ENCODE data around the gene EIF3L. TPM values are rescaled to one million over a fixed set of nuclear protein-coding genes. Genes with fewer than 3 reads are reported as not detected.

Gene EIF3L
- total RNA-seq, 1 experiment from 2014 or later, result 402 TPM

DNA sequence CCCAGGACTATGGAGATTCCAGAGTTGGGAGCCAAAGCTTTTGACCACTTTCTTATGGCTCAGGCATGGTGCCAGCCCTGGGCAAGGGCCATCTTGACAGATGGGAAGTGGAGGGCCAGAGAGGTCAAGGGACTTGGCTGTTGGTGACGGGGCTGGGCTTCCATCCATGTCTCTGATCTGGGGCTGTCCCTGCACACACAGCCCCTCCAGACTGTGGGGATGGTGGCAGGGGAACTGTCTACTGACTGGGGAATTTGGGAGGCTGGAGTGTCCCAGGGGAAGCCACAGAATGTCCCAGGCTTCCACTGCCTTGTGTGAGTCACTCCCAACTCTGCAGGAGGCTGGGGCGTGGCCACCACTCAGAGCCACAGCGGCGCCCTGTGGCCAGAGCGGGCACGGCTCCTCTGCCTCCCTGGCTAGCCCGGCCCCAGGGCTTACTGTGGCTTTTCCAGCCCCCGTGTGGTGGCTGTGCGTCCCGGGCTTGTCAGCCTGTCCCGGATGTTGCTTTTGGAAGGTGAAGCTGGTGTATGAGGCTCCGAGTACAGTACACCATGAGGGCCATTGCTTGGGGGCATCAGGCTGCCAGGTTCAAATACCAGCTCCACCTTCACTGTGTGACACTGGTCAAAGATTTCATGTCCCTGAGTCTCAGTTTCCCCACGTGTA is 84.6 kb downstream of the EIF3L start:
- TF ChIP-seq, protein P1, sequence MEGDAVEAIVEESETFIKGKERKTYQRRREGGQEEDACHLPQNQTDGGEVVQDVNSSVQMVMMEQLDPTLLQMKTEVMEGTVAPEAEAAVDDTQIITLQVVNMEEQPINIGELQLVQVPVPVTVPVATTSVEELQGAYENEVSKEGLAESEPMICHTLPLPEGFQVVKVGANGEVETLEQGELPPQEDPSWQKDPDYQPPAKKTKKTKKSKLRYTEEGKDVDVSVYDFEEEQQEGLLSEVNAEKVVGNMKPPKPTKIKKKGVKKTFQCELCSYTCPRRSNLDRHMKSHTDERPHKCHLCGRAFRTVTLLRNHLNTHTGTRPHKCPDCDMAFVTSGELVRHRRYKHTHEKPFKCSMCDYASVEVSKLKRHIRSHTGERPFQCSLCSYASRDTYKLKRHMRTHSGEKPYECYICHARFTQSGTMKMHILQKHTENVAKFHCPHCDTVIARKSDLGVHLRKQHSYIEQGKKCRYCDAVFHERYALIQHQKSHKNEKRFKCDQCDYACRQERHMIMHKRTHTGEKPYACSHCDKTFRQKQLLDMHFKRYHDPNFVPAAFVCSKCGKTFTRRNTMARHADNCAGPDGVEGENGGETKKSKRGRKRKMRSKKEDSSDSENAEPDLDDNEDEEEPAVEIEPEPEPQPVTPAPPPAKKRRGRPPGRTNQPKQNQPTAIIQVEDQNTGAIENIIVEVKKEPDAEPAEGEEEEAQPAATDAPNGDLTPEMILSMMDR (IDR thresholded peaks at IDR 0.05; ENCODE audit: unreplicated experiment), result peak; percentile 94
- Mint-ChIP-seq H3K4me1 (ENCODE audit: low read depth, unreplicated experiment) (peaks cover 17% of the 10 kb centered on the region), H3K4me3 (ENCODE audit: low read depth, unreplicated experiment) (no peak overlapping the region), H3K9me3 (ENCODE audit: low read depth, unreplicated experiment) (no peaks in the 10 kb centered on the region), H3K27me3 (ENCODE audit: unreplicated experiment) (no peaks in the 10 kb centered on the region), H3K36me3 (ENCODE audit: insufficient read depth, unreplicated experiment) (peaks cover 64% of the 10 kb centered on the region), H3K27ac (ENCODE audit: unreplicated experiment) (peak overlapping the region; percentile 63)
- CTCF ChIA-PET, result interaction anchor here (0.9 to 1.2 kb wide), 2 partner anchors 20 to 28 kb away, joined by 3 to 5 read pairs; partner anchors contain the start of genes C22orf23 and POLR2F
- DNase-seq, result peak; percentile 97
- intact Hi-C loops (cut with micrococcal nuclease; ENCODE audit: unreplicated experiment), result loop anchor here (5.0 kb wide), 1 partner anchor 37 kb away; no protein-coding TSS in a partner anchor
- BruUV-seq (replicated peaks), result no TSS peak

Small RNAs within 50 kb of the gene (microRNA-seq; reads per million reads assigned to microRNA genes)
- gene MIR659, result 2.5 reads per million

Other genes with a start within 250 kb of the EIF3L start
- gene GGA1, start 240.6 kb upstream of the EIF3L start, total RNA-seq (2022), result 89.8 and 95.3 TPM in 2 replicates
- 13.0 and 17.6 TPM in 2 replicates for gene SH3BP1, start 209.8 kb upstream of the EIF3L start, total RNA-seq (2022)
- gene PDXP, start 190.7 kb upstream of the EIF3L start, total RNA-seq (2022), result 18.4 and 21.4 TPM in 2 replicates
- gene LGALS1, start 173.8 kb upstream of the EIF3L start, total RNA-seq (2022), result 61.4 and 72.3 TPM in 2 replicates
- 23.7 and 26.8 TPM in 2 replicates for gene NOL12, start 163.1 kb upstream of the EIF3L start, total RNA-seq (2022)
- gene TRIOBP, start 152.4 kb upstream of the EIF3L start, total RNA-seq (2022), result 85.3 and 86.5 TPM in 2 replicates
- gene GCAT, start 41.5 kb upstream of the EIF3L start, total RNA-seq (2022), result 22.7 and 29.9 TPM in 2 replicates
- 0.31 TPM in 1 of 2 replicates, not detected in the other for gene GALR3, start 26.0 kb upstream of the EIF3L start, total RNA-seq (2022)
- gene ANKRD54, start 5.1 kb upstream of the EIF3L start, total RNA-seq (2022), result 23.9 and 27.1 TPM in 2 replicates
- gene MICALL1, start 56.9 kb downstream of the EIF3L start, total RNA-seq (2022), result 60.7 and 69.7 TPM in 2 replicates
- gene C22orf23, start 104.2 kb downstream of the EIF3L start, total RNA-seq (2022), result 0.52 and 0.69 TPM in 2 replicates
- gene POLR2F, start 104.3 kb downstream of the EIF3L start, total RNA-seq (2022), result 105 and 111 TPM in 2 replicates
- not detected in 2 replicates for gene SOX10, start 135.1 kb downstream of the EIF3L start, total RNA-seq (2022)
- gene PICK1, start 208.0 kb downstream of the EIF3L start, total RNA-seq (2022), result 54.2 and 58.3 TPM in 2 replicates
- not detected in 2 replicates for gene SLC16A8, start 234.8 kb downstream of the EIF3L start, total RNA-seq (2022)

All from Calu3 (cell line).